Esophagus squamous epithelium (tissue), 4 donors: ENCODE measurements around the gene DEFB112.

Experiments used
- CTCF ChIP-seq, 6 experiments: fragments of 450-650 bp in 4 of 6; fragments of 200-600 bp in 2 of 6; sonication (generic) in 2 of 6; IDR thresholded peaks; one replicate each; pipeline ENCODE4 v1.5.1; 2016 to 2019; ENCODE audit warnings: antibody characterized with exemption in 6 of 6, mild to moderate bottlenecking in 4 of 6, moderate library complexity in 4 of 6
- POLR2A ChIP-seq, 4 donors: fragments of 450-650 bp; IDR thresholded peaks; one replicate each; pipeline ENCODE4 v1.6.1; 2017; ENCODE audit warnings: antibody characterized with exemption in 4 of 4, mild to moderate bottlenecking in 4 of 4, moderate library complexity in 3 of 4

GRCh38 chr6:50089911-50090310 is 40.2 kb upstream of the DEFB112 start:
- TF ChIP-seq CTCF (IDR thresholded peaks at IDR 0.05) (no peak), POLR2A (IDR thresholded peaks at IDR 0.05) (no peak)
